OCI-LY3 (cell line): ENCODE measurements around the gene LRRC17.

ENCODE experiments used
- H2AFZ ChIP-seq: fragments of 200-600, 300-600 bp; shearing (Covaris generic); 2 replicates; pipeline ENCODE4 v1.6.0; 2014; ENCODE audit warnings: antibody characterized with exemption, low read depth, low read length
- H3K27ac ChIP-seq: fragments of 200-600, 300-600 bp; sonication (generic); 2 replicates; pipeline ENCODE4 v1.5.1; 2014; ENCODE audit warnings: mild to moderate bottlenecking, low read length, moderate library complexity, mixed read lengths
- H3K27me3 ChIP-seq: fragments of 200-600, 300-600 bp; sonication (generic); 2 replicates; pipeline ENCODE4 v1.6.1; 2014; ENCODE audit warnings: low read depth, low read length, mixed read lengths
- H3K36me3 ChIP-seq: fragments of 200-600, 300-600 bp; sonication (generic); replicated peaks from 2 replicates; pipeline ENCODE3; 2014; ENCODE audit warnings: low read depth, low read length, mixed read lengths
- H3K4me1 ChIP-seq: fragments of 300-600, 200-600 bp; sonication (generic); 2 replicates; pipeline ENCODE4 v1.6.1; 2014; ENCODE audit warnings: low read length, mixed read lengths
- H3K4me2 ChIP-seq: fragments of 200-600, 300-600 bp; sonication (generic); 2 replicates; pipeline ENCODE4 v1.6.1; 2014; ENCODE audit warnings: low read length, mixed read lengths
- H3K4me3 ChIP-seq: fragments of 300-600, 200-600 bp; sonication (generic); 2 replicates; pipeline ENCODE4 v1.5.1; 2014; ENCODE audit warnings: antibody characterized with exemption, mild to moderate bottlenecking, low read length, moderate library complexity
- H3K79me2 ChIP-seq: fragments of 300-600, 200-600 bp; shearing (Covaris generic); 2 replicates; pipeline ENCODE4 v1.6.1; 2014; ENCODE audit warnings: mild to moderate bottlenecking, low read length, mixed read lengths
- H3K9ac ChIP-seq: fragments of 300-600, 200-600 bp; shearing (Covaris generic); 2 replicates; pipeline ENCODE4 v1.6.0; 2014; ENCODE audit warnings: mild to moderate bottlenecking, low read length, moderate library complexity
- H3K9me3 ChIP-seq: fragments of 200-600, 300-600 bp; shearing (Covaris generic); 2 replicates; pipeline ENCODE4 v1.6.1; 2014; ENCODE audit warnings: low read length, mixed read lengths; ENCODE audit not compliant: insufficient read depth
- H4K20me1 ChIP-seq: fragments of 200-600, 300-600 bp; sonication (generic); 2 replicates; pipeline ENCODE4 v1.6.1; 2016; ENCODE audit warnings: low read length, mixed read lengths; ENCODE audit not compliant: insufficient read depth
- CTCF ChIP-seq: fragments of 200-600, 300-600 bp; sonication (generic); IDR thresholded peaks from 2 replicates; pipeline ENCODE4 v1.5.1; 2014; ENCODE audit warnings: antibody characterized with exemption, low read length, low read depth
- EZH2phosphoT487 ChIP-seq: fragments of 200-600 bp; shearing (Covaris generic); IDR thresholded peaks from 2 replicates; pipeline ENCODE4 v1.6.1; 2018; ENCODE audit warnings: antibody characterized with exemption, mixed run types, low read depth

LRRC17 gene

GRCh38 chr7:102912742-102913141, at the start of gene LRRC17:
Gene LRRC17, plus strand, starts transcription at chr7:102913000. Its CDS starts 20,914 bp downstream, at chr7:102933914.
- no peak for TF ChIP-seq EZH2phosphoT487
- no peak for TF ChIP-seq CTCF
- Histone ChIP-seq H2AFZ (no peak within 1 kb of the TSS; the same call in 1 of the 2 replicates), H3K9ac (no peak within 1 kb of the TSS), H3K27ac (no peak within 1 kb of the TSS), H3K4me2 (no peak within 1 kb of the TSS), H3K79me2 (no peaks in the 10 kb centered on the region), H3K9me3 (no peaks in the 10 kb centered on the region), H3K36me3 (no peaks in the 10 kb centered on the region), H3K27me3 (no peaks in the 10 kb centered on the region), H3K4me1 (no peaks in the 10 kb centered on the region), H4K20me1 (no peaks in the 10 kb centered on the region), H3K4me3 (no peak within 1 kb of the TSS)

- H3K4me2 ChIP-seq = no peak overlapping the region
- no peak overlapping the region for H3K27ac ChIP-seq
- TF ChIP-seq CTCF (no peak), EZH2phosphoT487 (no peak)
- no peaks in the 10 kb centered on the region for H4K20me1 ChIP-seq
- H3K9me3 ChIP-seq = no peaks in the 10 kb centered on the region
- H3K36me3 ChIP-seq = no peaks in the 10 kb centered on the region
- H3K79me2 ChIP-seq = no peaks in the 10 kb centered on the region
- H3K9ac ChIP-seq = no peak overlapping the region
- 0 out of 2 replicates have a peak, but pooled peaks cover 3% of the 10 kb centered on the region for H3K27me3 ChIP-seq
- no peak overlapping the region for H3K4me3 ChIP-seq
- no peak overlapping the region for H2AFZ ChIP-seq
- H3K4me1 ChIP-seq = no peaks in the 10 kb centered on the region
Measured at GRCh38 chr7:102864958-102865357, 47.8 kb upstream of the LRRC17 start.

GRCh38 chr7:102866535-102867215, 46.1 kb upstream of the LRRC17 start:
- H3K79me2 ChIP-seq = no peaks in the 10 kb centered on the region
- no peaks in the 10 kb centered on the region for H3K9me3 ChIP-seq
- H3K27ac ChIP-seq = no peak overlapping the region
- no peak overlapping the region for H2AFZ ChIP-seq
- 0 out of 2 replicates have a peak, but pooled peaks cover 3% of the 10 kb centered on the region for H3K27me3 ChIP-seq
- H3K36me3 ChIP-seq = no peaks in the 10 kb centered on the region
- TF ChIP-seq EZH2phosphoT487 (no peak), CTCF (no peak)
- no peaks in the 10 kb centered on the region for H4K20me1 ChIP-seq
- H3K9ac ChIP-seq = no peak overlapping the region
- no peak overlapping the region for H3K4me3 ChIP-seq
- H3K4me1 ChIP-seq = no peaks in the 10 kb centered on the region
- H3K4me2 ChIP-seq = no peak overlapping the region

- Histone ChIP-seq H3K4me3 (no peak overlapping the region), H3K36me3 (no peaks in the 10 kb centered on the region), H2AFZ (no peak overlapping the region), H3K79me2 (no peaks in the 10 kb centered on the region), H3K4me2 (no peak overlapping the region), H3K4me1 (peaks cover 6% of the 10 kb centered on the region), H3K9me3 (no peaks in the 10 kb centered on the region), H3K27me3 (no peaks in the 10 kb centered on the region), H3K9ac (no peak overlapping the region), H4K20me1 (no peaks in the 10 kb centered on the region), H3K27ac (no peak overlapping the region)
- TF ChIP-seq CTCF (no peak), EZH2phosphoT487 (no peak)
Measured at GRCh38 chr7:102869195-102869594, 43.6 kb upstream of the LRRC17 start.
